Pancreas (tissue), 10 donors: ENCODE data around the gene LIMS2. TPM values are rescaled to one million over a fixed set of nuclear protein-coding genes. Genes with fewer than 3 reads are reported as not detected.
A peak's percentile ranks its signal among the peaks of the same experiment; 100 is the strongest.

ENCODE experiments used
- ATAC-seq, 4 donors: fragments of 200-7000 bp; cut with Tn5 transposase; one replicate each; pipeline versions ENCODE4 v1.8.0 to v1.9.1; 2020; ENCODE audit warnings: mild to moderate bottlenecking in 4 of 4, moderate library complexity in 4 of 4
- DNase-seq, 6 donors: peaks; one replicate each; pipeline ENCODE4 v3.0.0-alpha.2; 2020
- FAIRE-seq: peaks from 2 replicates; lab custom pipeline; 2012; peaks lifted over from hg19 to GRCh38; lab: Jason Lieb, UNC
- H3K27ac ChIP-seq, 4 donors: fragments of 200-600 bp; sonication (generic); 1 replicate in 3 of 4; 2 replicates in 1 of 4; pipeline versions ENCODE4 v1.5.0 to v1.8.0; 2020
- H3K27me3 ChIP-seq, 4 donors: fragments of 200-600 bp; one replicate each; pipeline ENCODE4 v1.8.0; 2021
- H3K36me3 ChIP-seq, 3 donors: fragments of 200-600 bp; sonication (generic) in 1 of 3; one replicate each; pipeline versions ENCODE4 v1.5.0 to v1.8.0; 2020 to 2021
- H3K4me1 ChIP-seq, 3 donors: fragments of 200-600 bp; one replicate each; pipeline ENCODE4 v1.8.0; 2021
- H3K4me3 ChIP-seq, 4 donors: fragments of 200-600 bp; sonication (generic) in 2 of 4; one replicate each; pipeline versions ENCODE4 v1.5.0 to v1.8.0; 2020 to 2021
- H3K9me3 ChIP-seq, 4 donors: fragments of 200-600 bp; one replicate each; pipeline ENCODE4 v1.8.0; 2021
- CTCF ChIP-seq, 4 donors: fragments of 200-600 bp; sonication (generic) in 3 of 4; IDR thresholded peaks; one replicate each; pipeline versions ENCODE4 v1.5.0 to v1.8.0; 2021; ENCODE audit warnings: antibody characterized with exemption in 4 of 4
- WGBS, 2 donors: extraction: QIAGEN DNeasy Blood & Tissue Kit; methylation state at CpG; one replicate each; pipeline ENCODE4 v1.1.7; 2013; 5-methylcytosine and 5-hydroxymethylcytosine counted together
- intact Hi-C, 3 donors: fragments of 100-400 bp; cut with DNase I; formaldehyde crosslinking; loops; one replicate each; pipeline versions ENCODE4 v1.11.1 to v1.14.2; 2022
- polyA plus RNA-seq, 2 donors: library from polyadenylated mRNA; stranded (reverse); fragments of 200-250 nt; gene quantifications; one replicate each; pipeline ENCODE4 v1.2.3, GENCODE V29; 2013
- total RNA-seq, 6 donors: library from RNA; stranded (reverse); fragmentation: NEBNext Ultra II Directional in 4 of 6; extraction: Animal tissue kit (Norgen Biotek cat#: 25700) in 4 of 6; gene quantifications; one replicate each; pipeline versions ENCODE4 v1.2.1 to v1.2.4, GENCODE V29; 2021 to 2023
- donor health status: healthy with polysubstance abuse.
- donor health status: DM: no; HTN: no; CAD: no; lungs with moderate emphysema.
- donor health status: DM: no; HTN: no; CAD: no.
- donor health status: control.
- donor health status: control.
- donor health status: Bipolar disorder and iron deficiency.
- donor health status: DM: yes; HTN: yes; CAD: no.
- donor health status: DM: no; HTN: no; CAD: no.
- donor health status: DM: no; HTN: no; CAD: no.
- donor health status: DM: yes; HTN: yes; CAD: no.

Gene LIMS2
- total and polyA plus RNA-seq, 8 donors: 2.2 to 139 (median 5.2) TPM

GRCh38 chr2:127628767-127629614, 46.3 kb downstream of the LIMS2 start:
- intact Hi-C loops: no loop called here
- H3K27me3 ChIP-seq: no peaks in the 10 kb centered on the region
- no peak overlapping the region for H3K4me3 ChIP-seq
- no peaks in the 10 kb centered on the region for H3K9me3 ChIP-seq
- DNase-seq (peak in 2 of 6 donors; percentile 9 to 46), FAIRE-seq (no peak), ATAC-seq (no peak)
- no peaks in the 10 kb centered on the region for H3K36me3 ChIP-seq
- H3K27ac ChIP-seq: no peak overlapping the region
- H3K4me1 ChIP-seq: no peaks in the 10 kb centered on the region
- WGBS, 2 donors: 67 to 80% methylated on average over 15 to 17 of the region's 17 CpGs
- no peak for TF ChIP-seq CTCF (IDR thresholded peaks at IDR 0.05)

- Histone ChIP-seq H3K9me3 (no peaks in the 10 kb centered on the region), H3K4me3 (no peak overlapping the region), H3K4me1 (no peaks in the 10 kb centered on the region), H3K36me3 (no peaks in the 10 kb centered on the region), H3K27ac (no peak overlapping the region), H3K27me3 (no peaks in the 10 kb centered on the region)
- FAIRE-seq (no peak), ATAC-seq (no peak), DNase-seq (peak in 2 of 6 donors; percentile 6 to 42)
- intact Hi-C loops: no loop called here
- TF ChIP-seq CTCF (IDR thresholded peaks at IDR 0.05): no peak
- 77 to 79% methylated on average over 17 to 18 of the region's 18 CpGs for WGBS, 2 donors
Observed at GRCh38 chr2:127627740-127628571, 47.4 kb downstream of the LIMS2 start.

- intact Hi-C loops: no loop called here
Observed at GRCh38 chr2:127626917-127627739, 48.2 kb downstream of the LIMS2 start.

GRCh38 chr2:127626175-127626574, 49.2 kb downstream of the LIMS2 start:
- DNase-seq: peak in 2 of 6 donors; percentile 27 to 35
- TF ChIP-seq CTCF (IDR thresholded peaks at IDR 0.05): no peak
- no peak for FAIRE-seq
- intact Hi-C loops: no loop called here
- Histone ChIP-seq H3K4me1 (no peaks in the 10 kb centered on the region), H3K4me3 (no peak overlapping the region), H3K9me3 (no peaks in the 10 kb centered on the region), H3K36me3 (no peaks in the 10 kb centered on the region), H3K27ac (no peak overlapping the region), H3K27me3 (no peaks in the 10 kb centered on the region)
- 58 to 65% methylated on average over 12 of the region's 12 CpGs for whole genome bisulfite sequencing, 2 donors
- ATAC-seq: no peak

More at GRCh38 chr2:127626917-127627739, 48.2 kb downstream of the LIMS2 start:
- Histone ChIP-seq H3K4me1 (no peaks in the 10 kb centered on the region), H3K36me3 (no peaks in the 10 kb centered on the region), H3K27ac (no peak overlapping the region), H3K27me3 (no peaks in the 10 kb centered on the region), H3K4me3 (no peak overlapping the region), H3K9me3 (no peaks in the 10 kb centered on the region)
- DNase-seq (peak in 2 of 6 donors; percentile 14 to 29), ATAC-seq (no peak), FAIRE-seq (no peak)
- 69 to 82% methylated on average over 26 to 28 of the region's 28 CpGs for WGBS, 2 donors
- TF ChIP-seq CTCF (IDR thresholded peaks at IDR 0.05): no peak
